Activated CD8-positive, alpha-beta memory T cell treated with anti-CD3 and anti-CD28 coated beads for 1 hour (primary cell): Measurements from ENCODE around the gene SLC25A33.

Source experiments
- DNase-seq, 2 donors: peaks; one replicate each; pipeline ENCODE4 v3.0.0-alpha.2; 2020; ENCODE audit warnings: low read depth in 1 of 2; ENCODE audit errors: extremely low read depth in 1 of 2

SLC25A33 gene

GRCh38 chr1:9599741-9600140 is 60.5 kb downstream of the SLC25A33 start:
- no peak for DNase-seq

GRCh38 chr1:9600861-9601834 is 61.9 kb downstream of the SLC25A33 start:
- DNase-seq: no peak

DNA sequence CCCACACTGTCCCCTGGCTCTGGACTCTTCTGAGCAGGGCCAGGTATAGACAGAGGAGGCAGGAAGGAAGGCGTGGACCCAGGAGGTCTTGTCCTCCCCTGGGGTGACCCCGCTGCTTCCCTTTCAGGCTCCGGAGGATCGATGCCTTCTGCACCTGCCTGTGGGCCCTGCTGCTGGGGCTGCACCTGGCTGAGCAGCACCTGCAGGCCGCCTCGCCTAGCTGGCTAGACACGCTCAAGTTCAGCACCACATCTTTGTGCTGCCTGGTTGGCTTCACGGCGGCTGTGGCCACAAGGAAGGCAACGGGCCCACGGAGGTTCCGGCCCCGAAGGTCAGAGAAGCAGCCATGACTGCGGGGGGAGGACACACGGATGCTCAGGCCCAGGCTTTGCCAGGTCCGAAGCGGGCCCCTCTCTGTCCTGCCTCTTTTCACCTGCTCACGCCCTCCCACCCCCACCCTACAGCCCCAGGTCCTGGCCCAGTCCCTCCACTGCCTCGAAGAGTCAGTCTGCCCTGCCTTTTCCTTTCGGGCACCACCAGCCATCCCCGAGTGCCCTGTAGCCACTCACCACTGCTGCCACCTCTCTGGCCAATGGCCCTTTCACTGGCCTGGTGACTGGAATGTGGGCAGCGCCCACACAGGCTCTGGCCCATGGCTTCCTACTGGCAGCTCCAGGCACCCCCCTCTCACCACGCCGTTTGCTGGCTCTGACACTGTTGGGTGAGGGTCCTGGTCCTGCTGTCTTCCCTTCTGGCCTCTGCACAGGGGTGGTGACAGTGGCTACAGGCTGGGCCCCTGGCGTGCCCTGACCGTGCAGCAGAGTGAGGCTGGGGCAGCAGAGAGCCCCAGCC is 62.9 kb downstream of the SLC25A33 start:
- no peak for DNase-seq

- no peak for DNase-seq
Measured at GRCh38 chr1:9602794-9603167, 63.5 kb downstream of the SLC25A33 start.

GRCh38 chr1:9603307-9603706 is 64.0 kb downstream of the SLC25A33 start:
- no peak for DNase-seq

DNA sequence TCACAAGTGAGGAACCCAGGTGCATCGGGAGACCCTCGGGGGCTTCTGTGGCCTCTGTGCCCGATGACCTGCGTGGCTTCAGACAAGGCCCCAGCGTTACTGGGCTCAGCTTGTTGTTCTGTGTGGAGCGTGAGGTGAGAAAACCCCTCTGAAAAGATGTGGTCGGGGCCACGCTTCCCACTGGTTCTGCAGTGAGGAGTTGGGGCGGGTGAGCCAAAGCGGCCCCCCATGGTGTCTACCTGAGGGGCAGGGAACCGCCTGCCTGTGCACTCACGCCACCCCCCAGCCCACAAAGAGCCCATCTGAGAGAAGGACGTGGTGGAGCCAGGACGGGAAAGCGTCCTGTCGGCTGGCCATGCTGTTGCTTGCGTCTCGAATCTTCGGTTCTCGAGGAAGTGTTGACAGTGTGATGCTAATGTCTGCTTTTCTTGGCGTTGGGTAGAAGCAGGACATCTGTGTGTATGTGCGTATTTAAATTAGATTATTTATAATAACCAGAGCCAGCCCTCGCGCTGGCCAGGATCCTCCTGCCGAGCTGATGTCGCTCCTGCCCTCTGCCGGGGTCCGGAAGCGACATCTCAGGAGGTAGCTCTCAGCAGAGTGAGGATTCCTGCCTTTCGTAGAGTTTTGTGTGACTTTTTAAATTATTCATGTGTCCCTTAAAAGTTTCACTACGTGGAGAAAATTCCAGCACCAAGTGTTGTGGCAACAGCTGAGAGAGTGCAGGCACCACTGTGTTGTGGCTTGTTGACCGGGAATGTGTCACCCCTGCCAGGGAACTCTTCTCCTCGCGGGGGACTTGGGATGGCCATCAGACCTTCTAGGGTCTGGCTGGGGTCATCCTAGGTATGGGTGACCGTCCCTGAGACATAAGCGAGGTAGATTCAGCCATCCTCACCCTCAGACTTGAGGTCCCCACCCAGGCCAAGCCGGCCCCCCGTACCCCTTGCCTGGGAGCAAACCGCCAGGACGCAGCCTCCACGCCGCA is 64.8 kb downstream of the SLC25A33 start:
- DNase-seq: no peak

- DNase-seq: no peak
Measured at GRCh38 chr1:9604836-9605235, 65.6 kb downstream of the SLC25A33 start.

DNA sequence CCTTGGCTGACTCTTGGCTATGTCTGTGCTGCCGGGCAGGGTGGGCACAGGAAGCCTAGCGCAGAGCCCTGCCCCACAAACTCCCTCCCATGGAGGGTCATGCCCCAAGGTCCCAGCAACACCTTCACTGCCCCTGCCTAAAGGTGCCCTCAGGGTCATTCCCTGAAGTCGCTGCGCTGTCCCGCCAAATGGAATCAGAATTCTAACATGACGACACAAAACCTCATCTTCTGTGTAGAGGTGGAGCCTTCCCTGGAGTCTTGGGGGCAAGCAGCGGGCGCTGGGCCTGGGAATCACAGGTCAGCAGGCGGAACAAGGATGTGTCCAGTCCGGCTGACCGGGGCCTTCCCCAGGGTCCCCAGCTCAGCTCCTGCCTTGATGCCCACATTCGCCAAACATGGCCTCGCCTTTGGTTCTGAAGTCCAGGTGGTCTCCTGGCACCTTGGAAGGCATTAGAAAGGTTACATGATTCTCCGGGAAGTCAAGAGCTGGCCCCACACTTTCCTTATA is 66.7 kb downstream of the SLC25A33 start:
- DNase-seq: no peak

GRCh38 chr1:9606458-9606857 is 67.2 kb downstream of the SLC25A33 start:
- no peak for DNase-seq

- DNase-seq: no peak
Measured at GRCh38 chr1:9606948-9607347, 67.7 kb downstream of the SLC25A33 start.

DNA sequence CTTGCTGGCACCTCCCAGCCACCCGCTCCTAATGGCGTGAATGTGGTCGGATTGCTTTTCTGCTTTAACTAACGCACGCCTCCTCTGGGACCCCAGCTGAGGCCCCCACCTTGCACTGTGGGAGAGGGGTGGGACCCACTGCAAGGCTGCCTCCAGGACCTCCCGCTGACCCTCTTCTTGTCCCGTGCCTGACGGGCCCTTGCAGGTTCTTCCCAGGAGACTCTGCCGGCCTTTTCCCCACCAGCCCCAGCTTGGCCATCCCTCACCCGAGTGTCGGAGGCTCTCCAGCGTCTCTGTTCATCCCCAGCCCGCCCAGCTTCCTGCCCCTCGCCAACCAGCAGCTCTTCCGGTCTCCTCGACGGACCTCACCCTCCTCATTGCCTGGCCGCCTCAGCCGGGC is 68.1 kb downstream of the SLC25A33 start:
- DNase-seq: no peak

DNA sequence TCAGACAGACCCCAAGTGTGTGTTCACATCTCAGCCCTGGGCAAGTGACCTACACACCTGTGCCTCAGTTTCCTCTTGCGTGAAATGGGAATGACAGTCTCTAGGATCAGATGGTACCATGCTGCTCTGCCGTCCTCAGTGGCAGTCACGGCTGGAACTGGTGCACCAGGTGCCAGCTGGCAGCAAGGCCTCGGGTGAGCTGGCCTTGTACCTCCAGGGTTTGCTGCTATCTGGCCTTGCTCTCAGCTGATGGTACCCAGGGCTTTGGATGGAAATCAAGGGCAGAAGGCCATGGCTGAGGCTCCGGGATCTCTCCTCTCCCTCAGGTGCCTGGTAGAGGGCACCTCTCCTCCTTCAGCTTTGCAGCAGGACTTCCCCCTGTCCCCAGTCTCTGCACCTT is 70.7 kb downstream of the SLC25A33 start:
- no peak for DNase-seq

- DNase-seq: no peak
Measured at GRCh38 chr1:9610548-9610947, 71.3 kb downstream of the SLC25A33 start.

- no peak for DNase-seq
Measured at GRCh38 chr1:9611716-9612115, 72.5 kb downstream of the SLC25A33 start.

DNA sequence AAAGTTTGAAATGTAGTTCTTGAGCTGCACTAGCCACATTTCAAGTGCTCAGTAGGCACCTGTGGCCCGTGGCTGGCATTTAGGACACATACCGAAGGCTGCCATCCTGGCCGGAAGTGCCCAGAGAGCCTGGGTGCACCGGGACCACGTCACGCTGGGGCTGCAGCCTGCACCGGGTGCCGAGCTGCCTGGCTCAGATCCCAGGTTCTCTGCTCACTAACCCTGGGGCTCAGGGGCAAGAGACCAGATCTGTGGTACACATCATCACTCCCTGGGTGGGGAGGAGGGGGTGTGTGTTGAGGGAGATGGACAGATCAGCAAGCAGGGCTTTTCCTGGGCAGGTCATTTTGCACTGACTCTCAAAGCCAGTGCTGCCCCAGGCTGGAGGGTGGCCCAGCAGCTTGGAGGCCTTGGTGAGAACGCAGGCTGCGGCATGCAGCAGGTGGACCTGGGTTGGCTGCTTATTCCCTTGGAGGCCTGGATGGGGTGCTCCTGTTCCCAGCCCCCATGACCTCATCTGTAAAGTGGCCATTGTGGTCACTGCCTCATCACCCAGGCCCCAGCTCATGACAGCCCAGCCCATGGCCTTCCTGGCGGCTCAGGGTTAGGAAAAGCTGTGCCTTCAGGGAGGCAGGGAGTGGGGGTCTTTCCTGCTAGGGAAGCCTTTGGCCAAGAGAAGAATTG is 73.0 kb downstream of the SLC25A33 start:
- no peak for DNase-seq

DNA sequence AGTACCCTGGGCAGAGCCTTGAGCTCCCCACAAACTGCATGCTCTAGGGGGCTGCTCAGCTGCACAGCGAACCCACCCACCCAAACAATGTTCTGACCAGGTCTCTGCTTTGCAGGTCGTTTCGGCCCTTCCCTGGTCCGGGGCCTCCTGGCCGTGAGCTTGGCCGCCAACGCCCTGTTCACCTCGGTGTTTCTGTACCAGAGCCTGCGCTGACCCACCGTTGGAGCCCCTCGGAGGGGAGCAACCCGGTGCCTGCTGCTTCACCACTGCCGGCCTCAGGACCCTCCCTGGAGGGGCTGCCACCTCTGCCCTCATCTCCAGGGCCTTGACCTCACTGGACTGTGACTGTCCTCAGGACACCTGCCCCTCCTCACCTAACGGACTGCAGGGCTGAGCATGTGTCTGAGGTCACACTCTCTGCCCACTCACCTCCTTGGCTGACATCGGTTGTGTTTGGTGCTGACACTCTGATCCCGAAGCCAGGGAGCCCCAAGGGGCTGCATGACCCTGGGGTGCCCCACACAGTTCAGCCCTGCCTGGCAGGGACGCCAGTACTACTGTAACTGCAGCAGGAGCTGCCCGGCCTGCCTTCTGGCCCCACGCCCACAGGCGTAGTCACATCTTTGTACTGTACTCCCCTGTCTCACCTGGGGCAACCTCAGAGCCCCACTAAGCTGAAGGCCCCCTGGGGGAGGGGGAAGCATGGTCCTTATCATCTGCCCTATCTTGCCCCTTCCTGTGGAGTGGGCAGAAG is 73.8 kb downstream of the SLC25A33 start:
- DNase-seq: no peak

- DNase-seq: no peak
Measured at GRCh38 chr1:9613625-9614299, 74.5 kb downstream of the SLC25A33 start.

- DNase-seq: peak in 1 of 2 donors; percentile 35
Measured at GRCh38 chr1:9615316-9616063, 76.2 kb downstream of the SLC25A33 start.
